NCI-H526 treated with DMSO at 0.1 percent for 48 hours (cell line): ENCODE results near the gene SRRM5.
"Not testable (repeated sequence)": the region's sequence is repeated elsewhere in the genome, so short reads cannot be mapped to it uniquely, and the experiment has no call there.

Experiments used
- DNase-seq: peaks from one replicate; lab custom pipeline; 2025; lab: John Stamatoyannopoulos, UW

The SRRM5 gene

DNA sequence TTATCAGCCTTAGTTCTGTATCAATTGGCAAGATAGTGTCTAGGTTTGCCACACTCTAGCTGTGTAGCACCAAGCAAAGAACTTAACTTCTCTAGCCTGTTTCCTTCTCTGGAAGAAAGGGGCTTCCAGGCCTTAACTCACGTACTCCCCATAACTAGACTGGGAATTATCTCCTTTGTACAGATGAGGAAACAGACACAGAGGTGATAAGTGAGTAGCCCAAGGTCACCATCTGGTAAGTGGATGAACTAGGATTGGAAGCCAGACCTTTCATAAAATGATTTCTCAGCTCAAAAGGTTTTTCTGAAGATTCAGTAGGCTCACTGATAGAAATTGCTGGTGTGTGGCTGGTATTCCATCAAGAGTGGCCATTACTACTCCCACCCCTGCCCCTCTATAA is 4.4 kb downstream of the SRRM5 start:
- no peak for DNase-seq

GRCh38 chr19:43616954-43617353 is 5.1 kb downstream of the SRRM5 start:
- no peak for DNase-seq

DNA sequence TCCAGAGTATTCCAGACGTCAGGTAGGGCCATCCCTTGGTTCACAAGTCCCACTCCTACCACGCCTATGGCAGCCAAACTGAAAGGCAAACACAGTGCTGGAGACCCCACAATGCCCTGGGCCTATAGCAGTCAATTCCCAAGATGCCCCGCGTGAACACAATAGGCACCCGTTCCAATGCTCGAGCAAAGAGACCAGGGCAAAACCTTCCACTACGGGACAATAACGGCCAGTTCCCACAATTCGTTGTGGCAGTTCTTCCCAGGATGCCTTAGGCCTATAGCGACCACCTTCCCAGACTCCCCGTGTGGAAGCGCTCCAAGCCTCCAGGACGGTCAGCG is 7.0 kb downstream of the SRRM5 start:
- no peak for DNase-seq

- DNase-seq = peak; percentile 99
Measured at GRCh38 chr19:43619262-43620060, 7.6 kb downstream of the SRRM5 start, which contains the start of gene ZNF428. Gene ZNF428, minus strand, starts transcription at chr19:43619629. Its CDS starts 5,325 bp downstream, at chr19:43614304.

DNA sequence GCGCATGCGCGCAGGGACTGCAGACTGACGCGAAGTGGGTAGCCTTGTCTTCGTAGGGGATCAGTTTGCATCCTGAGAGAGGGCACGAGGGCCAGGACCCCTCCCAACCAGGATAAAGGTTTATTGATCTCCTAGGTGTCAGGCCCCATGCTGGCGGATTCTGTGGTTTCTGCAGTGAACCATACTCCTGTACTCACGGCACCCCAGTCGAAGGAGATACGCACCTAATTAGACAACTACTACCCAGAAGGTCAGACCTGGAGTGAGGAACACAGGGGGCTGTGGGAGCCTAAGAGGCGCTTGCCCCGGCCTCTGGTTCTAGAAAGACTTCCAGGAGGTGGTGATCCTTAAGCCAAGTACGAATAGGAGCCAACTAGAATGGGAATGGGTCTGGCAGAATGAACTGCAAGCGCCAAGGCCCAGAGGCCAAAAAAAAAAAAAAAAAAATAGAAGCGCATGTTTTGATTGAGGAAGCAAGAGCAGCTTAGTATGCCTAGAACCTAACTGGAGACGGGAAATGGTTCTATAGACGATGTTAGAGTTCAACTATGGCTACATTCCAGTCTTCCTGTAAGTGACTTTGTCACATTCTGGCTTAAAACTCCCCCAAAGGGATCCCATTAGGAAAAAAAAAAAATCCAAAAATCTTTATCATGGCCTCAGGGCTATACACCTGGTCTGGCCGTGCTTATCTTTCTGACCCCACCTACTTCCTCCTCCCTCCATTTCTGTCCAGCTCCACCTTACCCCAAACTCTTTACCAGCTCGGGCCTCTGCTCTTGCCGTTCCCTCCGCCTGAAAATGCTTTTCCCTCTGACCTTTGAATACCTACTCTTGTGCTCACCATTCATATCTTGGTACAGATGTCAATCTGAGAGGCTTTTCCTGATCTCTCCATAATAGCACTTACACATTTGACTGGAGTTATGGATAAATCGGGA is 8.4 kb downstream of the SRRM5 start:
- no peak for DNase-seq

- no peak for DNase-seq
Measured at GRCh38 chr19:43622070-43622469, 10.2 kb downstream of the SRRM5 start.

DNA sequence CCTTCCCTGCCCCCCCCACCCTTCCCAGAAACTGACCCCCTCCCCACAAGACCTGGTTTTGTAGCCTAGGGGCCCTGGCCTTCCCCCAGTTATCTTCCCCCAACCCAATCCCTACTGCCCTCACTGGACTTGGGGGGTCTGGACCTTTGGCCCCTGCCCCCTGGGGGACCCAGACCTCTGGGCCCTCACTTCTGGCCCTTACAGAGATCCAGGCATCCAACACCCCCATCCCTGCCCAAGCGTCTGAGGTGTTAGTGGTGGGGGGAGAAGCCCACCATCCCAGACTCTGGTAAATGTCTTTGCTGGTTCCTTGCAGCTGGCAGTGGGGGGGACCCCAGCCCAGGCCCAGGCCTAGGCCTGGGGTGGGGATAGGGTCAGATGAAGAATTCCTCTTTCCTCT is 11.1 kb downstream of the SRRM5 start:
- no peak for DNase-seq

- DNase-seq = no peak
Measured at GRCh38 chr19:43623889-43624670, 12.2 kb downstream of the SRRM5 start.

DNA sequence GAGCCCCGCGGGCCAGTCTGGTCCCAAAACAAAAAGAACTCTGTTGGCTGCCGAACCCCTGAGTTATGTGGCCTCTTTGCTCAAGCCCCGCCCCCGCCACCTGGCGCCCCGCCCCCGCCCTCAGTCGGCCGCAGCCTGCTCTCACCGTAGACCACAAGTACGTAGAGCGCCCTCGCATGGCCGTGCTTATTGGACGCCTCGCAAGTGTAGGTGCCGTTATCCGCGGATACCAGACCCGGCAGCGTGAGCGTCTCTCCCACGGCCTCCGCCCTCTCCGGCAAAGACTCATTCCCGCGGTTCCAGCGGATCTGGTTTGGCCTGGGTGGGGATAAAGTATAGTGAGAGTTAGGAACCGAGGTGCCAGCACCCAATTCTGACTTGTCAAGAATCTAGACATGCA is 13.0 kb downstream of the SRRM5 start:
- DNase-seq = no peak

GRCh38 chr19:43625918-43626579 is 14.2 kb downstream of the SRRM5 start:
- DNase-seq = no peak

DNA sequence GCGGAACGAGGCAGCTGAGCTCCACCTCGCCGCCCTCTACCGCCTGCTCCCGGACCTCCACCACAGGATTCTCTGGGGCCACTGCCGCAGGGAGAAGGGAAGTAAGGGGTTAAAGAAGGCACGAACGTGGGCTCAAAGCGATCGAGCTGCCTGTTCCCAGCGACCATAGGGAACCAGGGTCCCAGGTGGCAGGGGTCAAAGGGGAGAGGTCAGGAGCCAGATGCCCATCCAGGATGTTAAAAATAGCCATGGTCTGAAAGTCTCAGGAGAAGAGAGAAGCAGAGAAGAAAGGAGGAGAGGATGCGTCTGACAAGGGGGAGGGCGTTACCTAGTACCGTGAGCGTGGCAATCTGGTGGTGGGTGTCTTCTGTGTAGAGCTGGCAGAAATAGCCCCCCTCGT is 14.9 kb downstream of the SRRM5 start:
- DNase-seq = no peak

GRCh38 chr19:43628646-43629326 is 16.9 kb downstream of the SRRM5 start:
- no peak for DNase-seq

- DNase-seq = no peak
Measured at GRCh38 chr19:43631491-43631890, 19.6 kb downstream of the SRRM5 start.

DNA sequence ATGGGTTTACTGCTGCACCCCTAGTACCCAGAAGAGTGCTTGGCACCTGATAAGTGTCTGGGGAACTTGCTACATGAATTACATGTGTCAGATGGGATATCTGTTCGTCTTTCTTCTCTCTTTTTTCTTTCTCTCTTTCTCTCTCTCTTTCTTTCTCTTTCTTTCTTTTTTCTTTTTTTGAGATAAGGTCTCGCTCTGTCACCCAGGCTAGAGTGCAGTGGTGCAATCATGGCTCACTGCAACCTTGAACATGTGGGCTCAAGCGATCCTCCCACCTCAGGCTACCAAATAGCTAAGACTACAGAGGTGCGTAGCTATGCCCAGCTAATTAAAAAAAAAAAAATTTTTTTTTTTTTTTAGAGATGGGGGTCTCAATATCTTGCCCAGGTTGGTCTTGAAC is 21.6 kb downstream of the SRRM5 start:
- DNase-seq = no peak

GRCh38 chr19:43634068-43634467 is 22.2 kb downstream of the SRRM5 start:
- no peak for DNase-seq

DNA sequence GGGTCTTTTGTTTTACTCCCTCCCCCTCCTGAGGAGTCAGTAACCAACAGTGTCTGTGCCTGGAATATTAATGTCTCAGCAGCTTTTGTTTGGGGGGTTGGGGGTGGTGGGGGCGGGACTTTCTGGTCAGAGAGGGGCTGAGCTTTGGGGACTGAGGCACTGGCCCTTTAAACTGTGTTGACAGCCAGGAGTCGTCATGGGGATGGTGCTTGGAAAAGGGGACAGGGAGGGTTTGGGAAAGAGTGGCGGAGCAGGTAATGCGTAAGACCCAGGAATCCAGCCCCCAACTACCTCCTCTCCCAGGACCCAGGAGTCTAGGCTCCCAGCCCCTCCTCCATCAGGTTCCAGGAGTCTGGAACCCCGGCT is 22.6 kb downstream of the SRRM5 start:
- no peak for DNase-seq

- DNase-seq = no peak
Measured at GRCh38 chr19:43634872-43635560, 23.1 kb downstream of the SRRM5 start.

- DNase-seq = not testable (repeated sequence)
Measured at GRCh38 chr19:43635561-43635940, 23.7 kb downstream of the SRRM5 start.

- DNase-seq = no peak
Measured at GRCh38 chr19:43636121-43636683, 24.3 kb downstream of the SRRM5 start.
